NCI-H187 (cell line): ENCODE measurements around the gene DGKG.

Source experiments
- DNase-seq, 2 experiments: peaks; one replicate each; lab custom pipeline; 2025; lab: John Stamatoyannopoulos, UW

The DGKG gene

GRCh38 chr3:186318135-186318534 lies 43.9 kb downstream of the DGKG start:
- DNase-seq, result no peak

GRCh38 chr3:186317478-186317877 lies 44.6 kb downstream of the DGKG start:
- DNase-seq, result no peak

GRCh38 chr3:186316666-186317260 lies 45.3 kb downstream of the DGKG start:
- no peak for DNase-seq

- no peak for DNase-seq
Observed at GRCh38 chr3:186315581-186316354, 46.3 kb downstream of the DGKG start.

- no peak for DNase-seq
Observed at GRCh38 chr3:186314896-186315295, 47.1 kb downstream of the DGKG start.

GRCh38 chr3:186311441-186311840 lies 50.6 kb downstream of the DGKG start:
- DNase-seq, result no peak

- no peak for DNase-seq
Observed at GRCh38 chr3:186308549-186308948, 53.5 kb downstream of the DGKG start.

- no peak for DNase-seq
Observed at GRCh38 chr3:186307594-186308221, 54.3 kb downstream of the DGKG start.

- DNase-seq, result no peak
Observed at GRCh38 chr3:186305286-186305685, 56.7 kb downstream of the DGKG start.

- no peak for DNase-seq
Observed at GRCh38 chr3:186303965-186304364, 58.1 kb downstream of the DGKG start.

- DNase-seq, result no peak
Observed at GRCh38 chr3:186299327-186299726, 62.7 kb downstream of the DGKG start.

- DNase-seq, result no peak
Observed at GRCh38 chr3:186298876-186299275, 63.2 kb downstream of the DGKG start.

- DNase-seq, result no peak
Observed at GRCh38 chr3:186290796-186291195, 71.2 kb downstream of the DGKG start.

GRCh38 chr3:186287711-186288110 lies 74.3 kb downstream of the DGKG start:
- DNase-seq, result no peak

GRCh38 chr3:186286114-186286513 lies 75.9 kb downstream of the DGKG start:
- no peak for DNase-seq

GRCh38 chr3:186284661-186285060 lies 77.4 kb downstream of the DGKG start:
- no peak for DNase-seq

GRCh38 chr3:186284349-186284652 lies 77.7 kb downstream of the DGKG start:
- DNase-seq, result no peak

- DNase-seq, result no peak
Observed at GRCh38 chr3:186283651-186284348, 78.2 kb downstream of the DGKG start.

GRCh38 chr3:186283096-186283495 lies 78.9 kb downstream of the DGKG start:
- no peak for DNase-seq

GRCh38 chr3:186281176-186281575 lies 80.9 kb downstream of the DGKG start:
- DNase-seq, result no peak

GRCh38 chr3:186280737-186281136 lies 81.3 kb downstream of the DGKG start:
- no peak for DNase-seq

GRCh38 chr3:186277268-186277909 lies 84.6 kb downstream of the DGKG start:
- DNase-seq, result no peak
